H1 (cell line): ENCODE measurements around the gene RPS21. TPM values are rescaled to one million over a fixed set of nuclear protein-coding genes. Genes with fewer than 3 reads are reported as not detected.

Experiments used
- CTCF ChIA-PET: fragments of 300-600 bp; sonication (Branson Sonifier 250); formaldehyde crosslinking; loops from one replicate; lab custom pipeline; 2021; ENCODE audit not compliant: partially characterized antibody; lab: Charles Lee
- POLR2A ChIA-PET: fragments of 300-600 bp; sonication (Branson Sonifier 250); formaldehyde crosslinking; loops from one replicate; lab custom pipeline; 2021; ENCODE audit warnings: inconsistent platforms; ENCODE audit not compliant: partially characterized antibody; lab: Charles Lee
- DNase-seq, 2 experiments: peaks; one replicate each; pipeline versions ENCODE4 v3.0.0 to v3.0.0-alpha.2; 2010 to 2022; ENCODE audit warnings: low spot score in 2 of 2, low read depth in 1 of 2, mixed read lengths in 1 of 2
- FAIRE-seq: peaks from 2 replicates; lab custom pipeline; 2011; peaks lifted over from hg19 to GRCh38; lab: Jason Lieb, UNC
- H2AFZ ChIP-seq: 2 replicates; pipeline ENCODE4 v1.8.1; 2012; ENCODE audit warnings: low read length, inconsistent platforms
- H2AK5ac ChIP-seq: 2 replicates; pipeline ENCODE4 v1.6.1; 2013; ENCODE audit warnings: low read depth, low read length
- H2BK120ac ChIP-seq: replicated peaks from 2 replicates; pipeline ENCODE3; 2013; ENCODE audit warnings: low read depth, low read length, inconsistent platforms
- H2BK12ac ChIP-seq: 2 replicates; pipeline ENCODE4 v1.6.1; 2013; ENCODE audit warnings: low read depth, low read length
- H2BK15ac ChIP-seq: 2 replicates; pipeline ENCODE4 v1.6.1; 2013; ENCODE audit warnings: low read length
- H2BK20ac ChIP-seq: 2 replicates; pipeline ENCODE4 v1.6.1; 2013; ENCODE audit warnings: low read length
- H2BK5ac ChIP-seq: 2 replicates; pipeline ENCODE4 v1.6.1; 2013; ENCODE audit warnings: low read depth, low read length
- H3K14ac ChIP-seq: 2 replicates; pipeline ENCODE4 v1.6.1; 2013; ENCODE audit warnings: inconsistent platforms; ENCODE audit not compliant: insufficient read length
- H3K18ac ChIP-seq: 2 replicates; pipeline ENCODE4 v1.6.1; 2013; ENCODE audit warnings: low read length; ENCODE audit errors: extremely low read depth
- H3K23ac ChIP-seq: 2 replicates; pipeline ENCODE4 v1.6.1; 2013; ENCODE audit warnings: inconsistent platforms; ENCODE audit not compliant: insufficient read length
- H3K23me2 ChIP-seq: 2 replicates; pipeline ENCODE4 v1.6.1; 2013; ENCODE audit warnings: low read depth, low read length
- H3K27ac ChIP-seq: 2 replicates; pipeline ENCODE4 v1.6.1; 2011; ENCODE audit warnings: low read depth, low read length, inconsistent platforms
- H3K27me3 ChIP-seq, 4 experiments: replicated peaks in 1 of 4; 1 replicate in 1 of 4; 2 replicates in 3 of 4; pipeline versions ENCODE4 v1.6.1 to v1.8.1; 2011 to 2013; ENCODE audit warnings: low read length in 3 of 4, mild to moderate bottlenecking in 3 of 4, inconsistent platforms in 2 of 4, mixed read lengths in 2 of 4, moderate library complexity in 1 of 4; ENCODE audit not compliant: control insufficient read depth in 3 of 4, insufficient read depth in 3 of 4; ENCODE audit errors: extremely low read depth in 1 of 4
- H3K36me3 ChIP-seq, 4 experiments: 2 replicates each; pipeline versions ENCODE4 v1.6.1 to v1.8.1; 2011 to 2013; ENCODE audit warnings: mild to moderate bottlenecking in 4 of 4, low read length in 3 of 4, moderate library complexity in 2 of 4, control low read depth in 1 of 4, inconsistent platforms in 1 of 4; ENCODE audit not compliant: insufficient read depth in 4 of 4, control insufficient read depth in 2 of 4
- H3K4ac ChIP-seq: replicated peaks from 2 replicates; pipeline ENCODE3; 2013; ENCODE audit warnings: low read length, low read depth, mixed read lengths, inconsistent platforms; ENCODE audit not compliant: insufficient read length
- H3K4me1 ChIP-seq, 4 experiments: replicated peaks in 1 of 4; 1 replicate in 1 of 4; 2 replicates in 3 of 4; pipeline versions ENCODE4 v1.6.1 to v1.8.1; 2011 to 2013; ENCODE audit warnings: low read length in 3 of 4, inconsistent platforms in 2 of 4, mixed read lengths in 1 of 4; ENCODE audit not compliant: insufficient read depth in 4 of 4, control insufficient read depth in 3 of 4
- H3K4me2 ChIP-seq, 2 experiments: 2 replicates each; pipeline versions ENCODE4 v1.6.1 to v1.8.1; 2011 to 2013; ENCODE audit warnings: low read depth in 2 of 2, low read length in 2 of 2, control low read depth in 1 of 2, inconsistent platforms in 1 of 2, mild to moderate bottlenecking in 1 of 2; ENCODE audit not compliant: insufficient read depth in 1 of 2
- H3K4me3 ChIP-seq, 4 experiments: fragments of 200-600, 300-600 bp in 1 of 4; sonication (generic), shearing (Covaris generic), sonication (Bioruptor Twin) in 1 of 4; 2 replicates each; pipeline versions ENCODE4 v1.5.1 to v1.8.1; 2011 to 2016; ENCODE audit warnings: low read length in 4 of 4, low read depth in 3 of 4, control low read depth in 2 of 4, inconsistent platforms in 2 of 4, mild to moderate bottlenecking in 2 of 4, mixed read lengths in 1 of 4, moderate library complexity in 1 of 4; ENCODE audit not compliant: insufficient read depth in 2 of 4; ENCODE audit errors: extremely low read depth in 1 of 4
- H3K56ac ChIP-seq: replicated peaks from 2 replicates; pipeline ENCODE3; 2013; ENCODE audit warnings: low read depth, mild to moderate bottlenecking, mixed read lengths, low read length, inconsistent platforms; ENCODE audit not compliant: insufficient read length
- H3K79me1 ChIP-seq: 2 replicates; pipeline ENCODE4 v1.6.1; 2013; ENCODE audit warnings: low read depth, low read length, control low read depth
- H3K79me2 ChIP-seq, 2 experiments: 2 replicates each; pipeline versions ENCODE4 v1.6.1 to v1.8.1; 2012 to 2013; ENCODE audit warnings: low read length in 2 of 2, mild to moderate bottlenecking in 2 of 2, inconsistent platforms in 1 of 2; ENCODE audit not compliant: insufficient read depth in 2 of 2, control insufficient read depth in 1 of 2
- H3K9ac ChIP-seq, 4 experiments: replicated peaks in 1 of 4; 1 replicate in 1 of 4; 2 replicates in 3 of 4; pipeline versions ENCODE4 v1.6.1 to v1.8.1; 2011 to 2013; ENCODE audit warnings: low read depth in 3 of 4, low read length in 3 of 4, control low read depth in 2 of 4, mild to moderate bottlenecking in 2 of 4, moderate library complexity in 2 of 4, inconsistent platforms in 1 of 4; ENCODE audit errors: extremely low read depth in 1 of 4
- H3K9me3 ChIP-seq, 2 experiments: 2 replicates each; pipeline versions ENCODE4 v1.6.1 to v1.8.1; 2012 to 2013; ENCODE audit warnings: mild to moderate bottlenecking in 2 of 2, moderate library complexity in 2 of 2, control low read depth in 1 of 2, inconsistent platforms in 1 of 2, low read depth in 1 of 2, low read length in 1 of 2, mixed read lengths in 1 of 2; ENCODE audit not compliant: insufficient read depth in 2 of 2
- H4K20me1 ChIP-seq, 2 experiments: replicated peaks in 1 of 2; 2 replicates each; pipeline versions ENCODE3 to v1.8.1; 2011 to 2013; ENCODE audit warnings: inconsistent platforms in 2 of 2, low read length in 2 of 2, mild to moderate bottlenecking in 1 of 2; ENCODE audit not compliant: insufficient read depth in 2 of 2, control insufficient read depth in 1 of 2
- H4K5ac ChIP-seq: 2 replicates; pipeline ENCODE4 v1.6.1; 2013; ENCODE audit warnings: low read length, low read depth, mixed read lengths, inconsistent platforms; ENCODE audit not compliant: insufficient read length
- H4K8ac ChIP-seq: 2 replicates; pipeline ENCODE4 v1.8.0; 2013; ENCODE audit warnings: mild to moderate bottlenecking, moderate library complexity, low read length, inconsistent platforms; ENCODE audit not compliant: insufficient read depth; ENCODE audit errors: extremely low read depth
- H4K91ac ChIP-seq: replicated peaks from 2 replicates; pipeline ENCODE3; 2013; ENCODE audit warnings: low read length, mixed read lengths, inconsistent platforms; ENCODE audit not compliant: insufficient read length
- ASH2L ChIP-seq: fragments of 200-600, 300-600 bp; sonication (generic); IDR thresholded peaks from one replicate; pipeline ENCODE4 v1.7.1; 2017; ENCODE audit warnings: low read length
- CEBPB ChIP-seq: IDR thresholded peaks from 2 replicates; pipeline ENCODE4 v1.6.1; 2012; ENCODE audit warnings: low read depth, low read length
- GTF2F1 ChIP-seq: IDR thresholded peaks from 2 replicates; pipeline ENCODE4 v1.6.1; 2012; ENCODE audit warnings: low read depth, low read length, improper control_type of control experiment, borderline replicate concordance
- JUND ChIP-seq: IDR thresholded peaks from 2 replicates; pipeline ENCODE4 v1.6.1; 2011; ENCODE audit warnings: mild to moderate bottlenecking, improper control_type of control experiment, low read length
- KDM1A ChIP-seq: fragments of 200-600, 300-600 bp; sonication (generic); IDR thresholded peaks from 2 replicates; pipeline ENCODE4 v1.7.1; 2016; ENCODE audit warnings: mild to moderate bottlenecking, low read length, borderline replicate concordance
- SAP30 ChIP-seq: fragments of 300-600 bp; sonication (generic); IDR thresholded peaks from 2 replicates; pipeline ENCODE4 v1.7.1; 2012; ENCODE audit warnings: low read length, moderate library complexity, mild to moderate bottlenecking, inconsistent platforms; ENCODE audit not compliant: insufficient read depth, insufficient replicate concordance
- SUZ12 ChIP-seq: fragments of 200-600 bp; sonication (generic); IDR thresholded peaks from 2 replicates; pipeline ENCODE4 v1.6.1; 2012; ENCODE audit warnings: mild to moderate bottlenecking, inconsistent platforms, low read length, moderate library complexity, mixed read lengths
- TAF1 ChIP-seq: IDR thresholded peaks from 2 replicates; pipeline ENCODE4 v1.6.1; 2011; ENCODE audit warnings: mild to moderate bottlenecking, low read depth, low read length
- TCF12 ChIP-seq: IDR thresholded peaks from 2 replicates; pipeline ENCODE4 v1.6.1; 2011; ENCODE audit warnings: low read depth, mild to moderate bottlenecking, low read length
- TEAD4 ChIP-seq: IDR thresholded peaks from 2 replicates; pipeline ENCODE4 v1.6.1; 2012; ENCODE audit warnings: low read depth, low read length, inconsistent platforms, mixed read lengths
- YY1 ChIP-seq: IDR thresholded peaks from 2 replicates; pipeline ENCODE4 v1.6.1; 2011; ENCODE audit warnings: low read depth, mild to moderate bottlenecking, low read length
- WGBS, 2 experiments: shearing (Covaris generic) in 1 of 2; methylation state at CpG; one replicate each; pipeline versions ENCODE4 v1.1.6 to v1.1.7; 2013 to 2015; ENCODE audit warnings: low lambda C conversion rate in 2 of 2, mixed read lengths in 2 of 2, inconsistent platforms in 1 of 2, low coverage in 1 of 2, missing lambda C conversion rate in 1 of 2; ENCODE audit not compliant: insufficient replicate concordance in 2 of 2, insufficient coverage in 1 of 2, insufficient read length in 1 of 2; ENCODE audit errors: extremely low coverage in 1 of 2, missing lambda C conversion rate in 1 of 2; 5-methylcytosine and 5-hydroxymethylcytosine counted together
- polyA plus RNA-seq, 7 experiments: library from polyadenylated mRNA; depleted of rRNA in 3 of 7; stranded (reverse) in 5 of 7; unstranded in 2 of 7; fragments of >200 nt in 5 of 7; fragments of 200-250 nt in 2 of 7; gene quantifications; 1 replicate in 5 of 7; 2 replicates in 1 of 7; 4 replicates in 1 of 7; pipeline versions ENCODE4 v1.2.1 to v1.2.3, GENCODE V29; 2011 to 2013; ENCODE audit warnings: missing spikeins in 2 of 7, mixed read lengths in 2 of 7
- total RNA-seq: library from RNA; stranded (reverse); fragmentation: NEBNext Ultra II Directional; extraction: Animal tissue kit (Norgen Biotek cat#: 25700); gene quantifications from 2 replicates; pipeline ENCODE4 v1.2.1, GENCODE V29; 2021
- TF ChIP-seq, protein P1 (sequence below): IDR thresholded peaks from 2 replicates; pipeline ENCODE4 v1.6.1; 2011; ENCODE audit warnings: low read length, improper control_type of control experiment
- TF ChIP-seq, protein P2 (sequence below): IDR thresholded peaks from 2 replicates; pipeline ENCODE4 v1.6.1; 2011; ENCODE audit warnings: low read depth, mild to moderate bottlenecking, low read length; ENCODE audit not compliant: insufficient read depth

RPS21 gene
- total and polyA plus RNA-seq, 2 of the 8 experiments (the other 6 are each of a cell fraction or from before 2014, with no cell fraction given), result 1,787 to 7,219 TPM

DNA sequence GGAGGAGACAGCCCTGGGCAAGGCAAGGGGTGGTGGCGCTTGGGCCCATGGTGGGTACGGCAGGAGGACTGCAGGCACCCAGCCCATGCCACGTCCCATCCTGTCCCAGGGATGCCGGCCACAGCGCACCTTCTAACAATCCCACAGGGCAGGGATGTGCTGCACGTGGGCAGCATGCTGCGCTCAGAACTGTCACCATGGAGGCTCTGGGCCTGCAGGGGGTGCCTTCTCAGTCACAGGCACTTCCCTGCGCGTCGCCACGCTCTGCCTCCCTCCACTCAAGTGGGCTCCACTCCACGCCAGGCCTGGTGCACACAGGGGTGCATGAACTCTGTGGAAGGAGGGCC, 17.8 kb downstream of the RPS21 start:
- Histone ChIP-seq H2BK12ac (no peak overlapping the region), H3K79me2 (no peaks in the 10 kb centered on the region; a peak in 1 of 4 replicates), H3K27me3 (peaks cover 0 to 8% (median 1%) of the 10 kb centered on the region in 4 experiments; a peak in 2 of 7 replicates), H3K4me3 (no peak overlapping the region), H2AK5ac (no peak overlapping the region), H3K4me1 (peaks cover 0 to 24% (median 11%) of the 10 kb centered on the region in 4 experiments; a peak in 6 of 7 replicates), H4K8ac (peak overlapping the region; percentile 71), H3K23ac (no peak overlapping the region), H2BK120ac (no peak overlapping the region), H3K36me3 (no peaks in the 10 kb centered on the region), H3K4ac (no peak overlapping the region), H3K14ac (no peak overlapping the region), H4K91ac (no peak overlapping the region), H4K5ac (no peak overlapping the region), H2AFZ (no peak overlapping the region), H2BK5ac (peak overlapping the region; percentile 13; the same call in 1 of the 2 replicates), H2BK20ac (no peak overlapping the region), H3K56ac (no peak overlapping the region), H3K9ac (no peak overlapping the region), H2BK15ac (no peak overlapping the region), H3K4me2 (no peak overlapping the region), H3K79me1 (no peaks in the 10 kb centered on the region; the same call in 1 of the 2 replicates), H3K9me3 (no peaks in the 10 kb centered on the region), H3K18ac (no peak overlapping the region), H4K20me1 (peaks cover 0 to 22% of the 10 kb centered on the region in 2 experiments), H3K27ac (no peak overlapping the region), H3K23me2 (no peaks in the 10 kb centered on the region; the same call in 1 of the 2 replicates)
- ChIA-PET CTCF (interaction anchor here (0.9 to 7.6 kb wide), 14 partner anchors 9 to 399 kb away, joined by 3 to 103 read pairs (median 3); partner anchors contain the start of genes OGFR and RPS21), POLR2A (interaction anchor here (0.9 to 7.7 kb wide), 5 partner anchors 9 to 38 kb away, joined by 3 to 105 read pairs (median 4); partner anchors contain the start of genes LAMA5 and RPS21)
- FAIRE-seq (no peak), DNase-seq (no peak)
- WGBS, 2 experiments, result 84% methylated on average over 11 of the region's 12 CpGs; no CpG with 5 or more reads in 1 of the 2 experiments
- no peak for TF ChIP-seq TAF1
- TF ChIP-seq JUND, result no peak
- no peak for TF ChIP-seq KDM1A
- no peak for TF ChIP-seq SAP30
- no peak for TF ChIP-seq TEAD4
- TF ChIP-seq, protein P1, sequence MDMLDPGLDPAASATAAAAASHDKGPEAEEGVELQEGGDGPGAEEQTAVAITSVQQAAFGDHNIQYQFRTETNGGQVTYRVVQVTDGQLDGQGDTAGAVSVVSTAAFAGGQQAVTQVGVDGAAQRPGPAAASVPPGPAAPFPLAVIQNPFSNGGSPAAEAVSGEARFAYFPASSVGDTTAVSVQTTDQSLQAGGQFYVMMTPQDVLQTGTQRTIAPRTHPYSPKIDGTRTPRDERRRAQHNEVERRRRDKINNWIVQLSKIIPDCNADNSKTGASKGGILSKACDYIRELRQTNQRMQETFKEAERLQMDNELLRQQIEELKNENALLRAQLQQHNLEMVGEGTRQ, result no peak
- no peak for TF ChIP-seq TCF12
- no peak for TF ChIP-seq CEBPB
- TF ChIP-seq SUZ12, result no peak
- TF ChIP-seq ASH2L, result no peak
- no peak for TF ChIP-seq YY1
- TF ChIP-seq, protein P2, sequence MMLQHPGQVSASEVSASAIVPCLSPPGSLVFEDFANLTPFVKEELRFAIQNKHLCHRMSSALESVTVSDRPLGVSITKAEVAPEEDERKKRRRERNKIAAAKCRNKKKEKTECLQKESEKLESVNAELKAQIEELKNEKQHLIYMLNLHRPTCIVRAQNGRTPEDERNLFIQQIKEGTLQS, result no peak
- TF ChIP-seq GTF2F1, result no peak
